ENCODE data around the gene POC1B. TPM values are rescaled to one million over a fixed set of nuclear protein-coding genes. Genes with fewer than 3 reads are reported as not detected.

The POC1B gene
- total RNA-seq, 1 donor from 2014 or later: 22.6 TPM

Other genes with a start within 250 kb of the POC1B start
- gene DUSP6, start 173.5 kb downstream of the POC1B start, total RNA-seq: 95.5 and 96.7 TPM in 2 replicates
- gene GALNT4, start 1.3 kb downstream of the POC1B start, total RNA-seq: 6.9 and 7.6 TPM in 2 replicates
- 19.7 and 22.1 TPM in 2 replicates for gene ATP2B1, start 182.8 kb upstream of the POC1B start, total RNA-seq

Measured in activated CD4-positive, alpha-beta T cell treated with anti-CD3 and anti-CD28 coated beads, Interleukin-2, amount 10 ng/mL, durations not matched to agents 24 days and 14 days (primary cell).